ENCODE results near the gene EPHB1. TPM values are rescaled to one million over a fixed set of nuclear protein-coding genes. Genes with fewer than 3 reads are reported as not detected.
"Not testable (repeated sequence)": the region's sequence is repeated elsewhere in the genome, so short reads cannot be mapped to it uniquely, and the experiment has no call there.

Gene EPHB1
- total RNA-seq, 1 donor from 2014 or later, result 1.8 TPM

DNA sequence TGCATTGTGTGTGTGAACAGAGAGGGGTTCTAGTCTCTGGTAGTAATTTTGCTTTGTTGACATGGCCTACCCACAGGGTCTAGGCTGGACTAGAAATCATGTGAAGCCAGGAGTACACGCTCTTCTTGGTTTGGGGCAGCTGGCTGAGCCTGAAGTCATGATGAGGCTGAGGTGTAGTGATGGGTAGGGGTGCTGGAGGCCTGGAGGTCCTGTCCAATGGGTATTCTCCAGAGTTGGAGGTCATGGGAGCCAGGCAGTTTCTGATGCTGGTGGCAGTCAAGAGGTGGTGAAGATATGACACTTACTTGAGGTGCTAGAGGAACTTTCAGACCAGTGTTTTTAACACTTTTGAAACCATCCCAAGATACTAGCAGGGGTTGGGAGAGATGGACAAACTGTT is 18.5 kb upstream of the EPHB1 start:
- Mint-ChIP-seq H3K27me3 (peaks cover 15% of the 10 kb centered on the region), H3K4me3 (ENCODE audit: low read depth) (no peak overlapping the region), H3K27ac (no peak overlapping the region), H3K4me1 (ENCODE audit: low read depth) (peaks cover 6% of the 10 kb centered on the region), H3K9me3 (ENCODE audit: low read depth) (no peaks in the 10 kb centered on the region), H3K36me3 (ENCODE audit: insufficient read depth) (no peaks in the 10 kb centered on the region)
- no peak for DNase-seq (ENCODE audit: low spot score, unreplicated experiment)
- no peak for TF ChIP-seq CTCF (IDR thresholded peaks at IDR 0.05; ENCODE audit: unreplicated experiment)

DNA sequence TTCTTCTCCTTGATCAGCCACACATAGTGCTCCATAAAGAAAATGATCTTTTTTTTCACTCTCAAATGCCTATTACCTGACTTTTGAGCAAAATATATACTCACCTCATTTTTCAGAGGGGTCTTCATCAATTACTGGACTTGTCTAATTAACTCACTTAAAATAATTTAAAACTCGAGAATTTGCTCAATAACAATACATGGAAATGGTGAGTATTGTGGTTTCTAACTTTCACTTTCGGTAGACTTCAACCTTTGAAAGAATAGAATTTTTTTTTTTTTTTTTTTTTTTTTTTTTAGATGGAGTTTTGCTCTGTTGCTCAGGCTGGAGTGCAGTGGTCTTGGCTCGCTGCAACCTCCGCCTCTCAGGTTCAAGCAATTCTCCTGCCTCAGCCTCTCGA is 17.7 kb upstream of the EPHB1 start:
- TF ChIP-seq CTCF (IDR thresholded peaks at IDR 0.05; ENCODE audit: unreplicated experiment), result no peak
- H3K27me3 Mint-ChIP-seq, result peaks cover 15% of the 10 kb centered on the region
- H3K9me3 Mint-ChIP-seq (ENCODE audit: low read depth), result no peaks in the 10 kb centered on the region
- peaks cover 6% of the 10 kb centered on the region for H3K4me1 Mint-ChIP-seq (ENCODE audit: low read depth)
- H3K36me3 Mint-ChIP-seq (ENCODE audit: insufficient read depth), result no peaks in the 10 kb centered on the region
- no peak overlapping the region for H3K4me3 Mint-ChIP-seq (ENCODE audit: low read depth)
- no peak for DNase-seq (ENCODE audit: low spot score, unreplicated experiment)
- H3K27ac Mint-ChIP-seq, result no peak overlapping the region

- not testable (repeated sequence) for H3K4me3 Mint-ChIP-seq (ENCODE audit: low read depth); H3K4me1 Mint-ChIP-seq (ENCODE audit: low read depth); H3K36me3 Mint-ChIP-seq (ENCODE audit: insufficient read depth); H3K9me3 Mint-ChIP-seq (ENCODE audit: low read depth); DNase-seq (ENCODE audit: low spot score, unreplicated experiment); H3K27ac Mint-ChIP-seq
- peaks cover 45% of the 10 kb centered on the region for H3K27me3 Mint-ChIP-seq
These were observed 6.8 kb upstream of the EPHB1 start for GRCh38 chr3:134788283-134788682.

DNA sequence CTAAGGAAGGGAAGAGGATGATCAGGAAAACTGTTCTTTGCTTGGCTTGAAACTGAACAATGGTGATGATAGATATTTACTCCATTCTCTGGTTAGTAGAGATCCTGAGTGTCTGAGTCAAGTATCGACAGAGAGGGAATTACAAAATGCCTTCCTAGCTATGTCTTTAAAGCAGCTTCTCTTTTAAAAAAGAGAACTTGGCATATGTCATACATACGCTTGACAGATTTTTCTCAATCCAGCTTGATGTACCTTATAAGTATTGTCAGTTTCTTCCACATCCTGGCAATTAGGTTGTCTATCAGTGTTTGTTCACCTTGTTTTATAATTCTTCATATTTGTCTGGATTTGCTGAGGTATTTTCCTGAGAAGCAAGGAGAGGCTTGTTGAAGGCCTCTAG is 5.0 kb upstream of the EPHB1 start:
- Mint-ChIP-seq H3K9me3 (ENCODE audit: low read depth) (peaks cover 6% of the 10 kb centered on the region), H3K4me1 (ENCODE audit: low read depth) (peaks cover 1% of the 10 kb centered on the region), H3K36me3 (ENCODE audit: insufficient read depth) (no peaks in the 10 kb centered on the region), H3K4me3 (ENCODE audit: low read depth) (no peak overlapping the region), H3K27me3 (peaks cover 59% of the 10 kb centered on the region), H3K27ac (no peak overlapping the region)
- DNase-seq (ENCODE audit: low spot score, unreplicated experiment), result no peak
- TF ChIP-seq CTCF (IDR thresholded peaks at IDR 0.05; ENCODE audit: unreplicated experiment), result no peak

- Mint-ChIP-seq H3K9me3 (ENCODE audit: low read depth) (peaks cover 5% of the 10 kb centered on the region), H3K27me3 (peaks cover 65% of the 10 kb centered on the region), H3K27ac (no peak overlapping the region), H3K36me3 (ENCODE audit: insufficient read depth) (no peaks in the 10 kb centered on the region), H3K4me1 (ENCODE audit: low read depth) (peaks cover 5% of the 10 kb centered on the region), H3K4me3 (ENCODE audit: low read depth) (no peak overlapping the region)
- no peak for DNase-seq (ENCODE audit: low spot score, unreplicated experiment)
- no peak for TF ChIP-seq CTCF (IDR thresholded peaks at IDR 0.05; ENCODE audit: unreplicated experiment)
These were observed 3.1 kb upstream of the EPHB1 start for GRCh38 chr3:134791992-134792391.

GRCh38 chr3:134792700-134793099 is 2.4 kb upstream of the EPHB1 start:
- H3K27me3 Mint-ChIP-seq, result peaks cover 66% of the 10 kb centered on the region
- H3K4me1 Mint-ChIP-seq (ENCODE audit: low read depth), result peaks cover 12% of the 10 kb centered on the region
- no peaks in the 10 kb centered on the region for H3K9me3 Mint-ChIP-seq (ENCODE audit: low read depth)
- TF ChIP-seq CTCF (IDR thresholded peaks at IDR 0.05; ENCODE audit: unreplicated experiment), result no peak
- no peak overlapping the region for H3K27ac Mint-ChIP-seq
- no peaks in the 10 kb centered on the region for H3K36me3 Mint-ChIP-seq (ENCODE audit: insufficient read depth)
- DNase-seq (ENCODE audit: low spot score, unreplicated experiment), result no peak
- no peak overlapping the region for H3K4me3 Mint-ChIP-seq (ENCODE audit: low read depth)
